Umbilical cord (tissue), 2 donors: ENCODE results near the gene MYCBP2. TPM values are rescaled to one million over a fixed set of nuclear protein-coding genes. Genes with fewer than 3 reads are reported as not detected.
"Not testable (repeated sequence)": the region's sequence is repeated elsewhere in the genome, so short reads cannot be mapped to it uniquely, and the experiment has no call there.

ENCODE experiments used
- DNase-seq: peaks from one replicate; pipeline ENCODE4 v3.0.0-alpha.2; 2015; ENCODE audit warnings: low spot score
- total RNA-seq: library from RNA; depleted of rRNA; stranded (reverse); fragments of >200 nt; gene quantifications from one replicate; pipeline ENCODE4 v1.2.3, GENCODE V29; 2014; ENCODE audit warnings: low replicate concordance; ENCODE audit not compliant: insufficient read depth

MYCBP2 gene
- total RNA-seq, 1 donor from 2014 or later = 42.9 TPM

DNA sequence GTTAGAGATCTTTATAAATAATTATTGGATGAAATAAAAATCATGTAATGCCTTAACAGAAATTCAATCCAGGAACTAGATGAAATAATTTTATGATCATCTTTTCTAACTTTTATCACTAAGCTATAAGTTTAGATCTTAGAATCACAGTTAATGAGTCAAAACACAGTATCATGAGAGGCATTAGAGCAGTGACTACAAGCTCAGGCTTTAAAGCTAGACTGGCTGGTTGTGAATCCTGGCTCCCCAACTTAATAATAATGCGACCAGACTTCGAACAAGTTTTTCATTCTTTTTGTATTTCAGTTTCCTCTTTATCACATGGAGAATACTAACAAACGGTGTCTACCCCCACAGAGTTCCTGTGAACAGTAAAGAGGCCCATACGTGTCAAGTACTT, 108.6 kb downstream of the MYCBP2 start:
- DNase-seq = no peak

- DNase-seq = no peak
Measured at GRCh38 chr13:77215543-77215942, 111.4 kb downstream of the MYCBP2 start.

- no peak for DNase-seq
Measured at GRCh38 chr13:77213644-77214043, 113.2 kb downstream of the MYCBP2 start.

DNA sequence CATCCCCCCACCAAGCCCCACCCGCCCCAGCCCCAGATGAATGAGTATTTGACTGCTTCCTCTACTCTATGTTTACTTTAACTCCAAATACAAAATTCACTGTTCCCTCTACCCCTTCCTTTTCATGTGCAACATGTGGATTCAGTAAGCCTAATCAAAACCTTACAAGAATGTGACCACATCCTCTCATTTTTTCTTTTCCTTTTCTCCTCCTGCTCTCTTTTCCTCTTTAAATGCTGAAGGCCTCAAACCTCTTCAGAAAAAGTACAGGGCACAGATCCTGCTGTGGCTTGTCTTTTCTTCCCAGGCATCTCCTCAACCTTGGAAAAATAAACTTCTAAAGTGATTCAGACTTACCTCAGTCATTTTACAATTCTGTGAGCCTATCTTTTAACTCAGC, 119.0 kb downstream of the MYCBP2 start:
- no peak for DNase-seq

DNA sequence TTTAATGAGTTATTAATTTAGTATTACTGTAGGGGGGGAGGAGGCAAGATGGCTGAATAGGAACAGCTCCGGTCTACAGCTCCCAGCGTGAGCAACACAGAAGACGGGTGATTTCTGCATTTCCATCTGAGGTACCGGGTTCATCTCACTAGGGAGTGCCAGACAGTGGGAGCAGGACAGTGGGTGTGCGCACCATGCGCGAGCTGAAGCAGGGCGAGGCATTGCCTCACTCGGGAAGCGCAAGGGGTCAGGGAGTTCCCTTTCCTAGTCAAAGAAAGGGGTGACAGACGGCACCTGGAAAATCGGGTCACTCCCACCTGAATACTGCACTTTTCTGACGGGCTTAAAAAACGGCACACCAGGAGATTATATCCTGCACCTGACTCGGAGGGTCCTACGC, 127.9 kb downstream of the MYCBP2 start:
- DNase-seq = not testable (repeated sequence)

DNA sequence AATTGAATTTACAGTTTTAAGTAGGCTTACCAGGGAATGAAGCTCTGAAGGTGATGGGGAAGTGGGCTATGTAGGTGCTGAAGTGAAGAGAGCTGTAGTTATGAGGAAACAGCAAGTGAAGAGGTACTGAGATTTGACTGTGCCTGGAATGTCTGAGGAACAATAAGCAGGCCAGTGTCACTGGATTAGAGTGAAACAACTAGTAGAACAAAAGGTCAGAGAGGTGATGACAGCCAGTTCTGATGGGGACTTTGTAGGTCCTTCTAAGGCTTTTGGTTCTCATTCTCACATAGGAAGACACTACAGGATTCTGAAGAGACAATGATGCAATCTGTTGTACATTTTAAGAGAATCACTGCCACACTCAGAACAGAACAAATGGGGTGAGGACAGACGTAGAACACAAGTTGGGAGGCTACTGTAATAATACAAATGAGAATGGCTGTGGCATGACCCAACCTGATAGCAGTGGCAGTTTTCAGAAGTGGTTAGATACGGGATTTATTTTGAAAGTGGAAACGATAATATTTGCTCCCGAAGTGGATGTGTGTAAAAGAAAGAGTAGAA, 130.8 kb downstream of the MYCBP2 start:
- no peak for DNase-seq

DNA sequence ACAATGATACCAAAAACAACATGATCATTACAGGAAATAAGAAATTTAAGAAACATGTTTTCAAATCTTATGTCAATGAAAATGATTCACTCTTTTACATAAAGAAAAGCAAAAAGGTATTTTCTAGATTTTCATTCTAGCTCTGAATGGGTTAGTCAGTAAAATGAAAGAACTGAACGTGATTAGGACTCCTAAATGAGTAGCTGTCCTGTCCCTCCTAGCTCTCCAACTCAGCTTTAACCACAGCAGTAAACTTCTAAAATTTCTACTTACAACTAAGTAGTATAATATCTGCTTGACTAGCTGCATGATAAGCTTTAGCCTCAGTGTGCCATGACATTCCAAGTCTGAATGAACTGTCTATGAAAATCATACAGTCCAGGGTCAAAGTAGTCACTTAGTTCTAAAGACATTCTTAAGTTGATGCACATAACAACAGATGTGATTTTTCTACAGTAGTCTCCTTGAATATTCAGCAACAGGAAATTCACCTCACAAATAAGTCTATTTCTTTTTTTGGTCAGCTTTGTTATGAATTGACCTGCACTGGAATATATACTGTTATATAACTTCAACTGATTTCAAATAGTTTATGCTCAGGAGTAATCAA, 136.4 kb downstream of the MYCBP2 start:
- no peak for DNase-seq

DNA sequence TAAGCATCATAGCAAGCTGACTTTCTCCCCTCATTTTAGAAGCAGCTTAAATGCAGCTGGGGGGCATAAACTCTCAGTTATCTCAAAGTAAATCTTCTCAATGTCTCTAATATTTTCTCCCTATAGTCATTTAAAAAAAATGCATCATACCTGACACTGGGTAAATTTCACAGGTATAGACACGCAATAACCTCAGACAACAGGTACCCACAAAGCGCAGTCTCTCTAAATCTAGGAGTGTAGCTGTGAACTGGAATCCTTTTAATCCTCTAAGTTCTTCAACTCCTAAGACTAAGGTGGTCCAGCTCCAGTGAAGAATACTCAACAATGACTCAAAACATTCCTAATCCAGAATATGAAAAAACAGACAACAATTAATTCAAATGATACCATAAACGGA, 141.2 kb downstream of the MYCBP2 start:
- peak; percentile 12 for DNase-seq

DNA sequence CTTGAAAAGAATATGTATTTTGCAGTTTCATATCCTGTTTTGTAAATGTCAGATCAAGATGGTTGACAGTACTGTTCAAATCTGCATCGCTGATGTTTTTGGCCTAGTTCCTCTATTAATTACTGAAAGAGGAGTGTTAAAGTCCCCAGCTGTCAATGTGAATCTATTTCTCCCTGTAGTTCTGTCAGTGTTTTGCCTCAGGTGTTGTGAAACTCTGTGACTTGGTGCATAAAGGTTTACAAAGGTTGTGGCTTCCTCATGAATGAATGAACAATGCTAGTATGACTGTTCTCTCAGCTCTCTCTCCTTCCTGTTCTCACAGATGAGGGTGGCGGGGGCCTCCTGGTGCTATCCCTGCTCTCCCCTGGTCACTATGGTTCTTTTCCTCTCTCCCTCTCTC, 142.4 kb downstream of the MYCBP2 start:
- no peak for DNase-seq

GRCh38 chr13:77180011-77180410, 146.9 kb downstream of the MYCBP2 start:
- no peak for DNase-seq

DNA sequence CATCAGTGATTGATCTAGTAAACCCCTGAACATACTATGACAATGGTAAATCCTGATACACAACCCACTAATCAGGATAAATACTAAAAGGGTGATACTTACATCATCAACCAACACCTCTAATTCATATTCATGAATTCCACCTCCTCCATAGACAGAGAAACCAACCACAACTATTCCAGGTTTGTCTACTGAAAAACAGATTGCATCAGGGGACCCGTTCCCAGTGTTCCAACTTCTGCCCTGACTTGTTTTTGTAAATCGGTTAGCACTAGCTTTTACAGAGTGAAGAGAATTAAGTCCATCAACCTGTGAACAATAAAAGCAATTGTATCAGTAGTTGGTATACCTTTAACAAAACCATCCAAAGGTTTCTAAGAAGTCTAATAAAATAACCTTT, 149.2 kb downstream of the MYCBP2 start:
- DNase-seq = no peak

DNA sequence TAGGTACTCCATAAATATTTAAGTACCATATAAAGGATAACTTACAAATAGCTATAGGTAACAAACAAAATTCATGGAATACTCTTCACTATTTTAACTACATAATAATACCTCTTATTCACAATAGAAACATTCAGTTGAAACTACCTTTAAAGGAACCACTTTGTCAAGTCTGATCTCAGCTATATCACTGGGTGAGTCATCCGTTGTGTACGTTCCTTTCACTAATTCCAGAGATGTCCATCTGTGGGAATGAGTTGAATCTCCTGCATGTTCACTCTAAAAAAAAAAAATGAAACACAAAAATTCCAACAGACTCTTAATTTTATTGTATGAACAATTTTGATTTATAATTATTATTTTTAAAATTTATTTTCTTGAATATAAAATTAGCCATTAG, 150.5 kb downstream of the MYCBP2 start:
- DNase-seq = no peak

GRCh38 chr13:77172650-77173049, 154.2 kb downstream of the MYCBP2 start:
- DNase-seq = no peak

GRCh38 chr13:77171451-77171850, 155.4 kb downstream of the MYCBP2 start:
- no peak for DNase-seq

DNA sequence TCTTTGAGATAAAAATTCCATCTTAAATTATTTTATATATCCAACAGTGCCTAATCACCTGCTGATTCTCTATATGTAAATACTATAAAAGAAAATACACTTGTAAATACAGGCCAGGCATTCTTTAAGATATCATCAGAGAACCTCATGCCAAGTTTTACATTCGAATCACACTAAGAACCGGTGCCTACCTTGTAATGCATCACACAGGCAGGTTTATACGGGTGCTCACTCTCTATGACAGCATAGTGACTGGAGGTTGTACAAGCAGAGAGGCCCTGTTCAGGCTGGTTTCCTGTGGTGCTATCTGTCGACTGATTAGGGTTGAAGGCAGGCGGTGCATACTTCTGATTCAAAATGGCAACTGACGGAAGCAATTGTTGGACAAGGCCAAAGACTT, 158.7 kb downstream of the MYCBP2 start:
- DNase-seq = no peak

GRCh38 chr13:77150651-77151050, 176.2 kb downstream of the MYCBP2 start:
- DNase-seq = no peak

DNA sequence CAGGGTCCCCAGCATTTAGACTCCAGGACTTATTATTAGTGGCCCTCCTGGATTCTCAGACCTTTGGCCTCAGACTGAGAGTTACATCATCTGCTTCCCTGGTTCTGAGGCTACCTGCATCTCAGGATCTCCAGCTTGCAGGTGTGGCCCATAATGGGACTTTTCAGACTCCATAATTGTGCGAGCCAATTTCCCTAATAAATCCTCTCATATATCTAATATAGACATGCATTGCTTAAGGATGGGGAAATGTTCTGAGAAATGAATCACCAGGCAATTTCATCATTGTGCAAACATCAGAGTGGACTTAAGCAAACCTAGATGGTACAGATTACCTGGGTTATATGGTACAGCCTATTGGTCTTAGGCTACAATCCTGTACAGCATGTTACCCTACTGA, 183.5 kb downstream of the MYCBP2 start:
- DNase-seq = no peak

- DNase-seq = no peak
Measured at GRCh38 chr13:77139306-77139705, 187.6 kb downstream of the MYCBP2 start.

- no peak for DNase-seq
Measured at GRCh38 chr13:77138813-77139212, 188.1 kb downstream of the MYCBP2 start.

DNA sequence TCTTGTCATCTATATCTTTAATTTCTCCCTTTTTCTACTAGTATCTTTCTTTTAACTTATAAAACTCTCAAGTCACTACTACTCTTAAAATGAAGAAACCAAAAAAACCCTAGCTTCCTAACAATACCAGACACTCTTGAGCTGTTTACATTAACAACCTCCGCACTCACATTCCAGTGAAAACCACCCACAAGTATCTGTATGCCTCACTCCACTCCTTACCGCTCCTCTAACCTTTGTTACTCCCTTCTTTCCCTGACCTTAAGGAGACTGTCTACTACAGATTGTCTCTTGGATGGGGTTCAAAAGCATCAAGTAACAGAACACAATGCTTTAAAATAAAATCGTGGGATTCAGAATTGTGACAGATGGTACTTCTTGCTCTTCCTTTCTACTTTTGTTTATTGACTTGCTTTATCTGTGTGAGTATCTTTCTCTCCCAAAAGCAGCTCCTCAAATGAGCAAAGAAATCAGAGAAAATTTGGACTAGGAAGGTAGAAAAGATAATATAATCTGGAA, 189.9 kb downstream of the MYCBP2 start:
- DNase-seq = no peak

- DNase-seq = no peak
Measured at GRCh38 chr13:77124423-77124822, 202.5 kb downstream of the MYCBP2 start.

DNA sequence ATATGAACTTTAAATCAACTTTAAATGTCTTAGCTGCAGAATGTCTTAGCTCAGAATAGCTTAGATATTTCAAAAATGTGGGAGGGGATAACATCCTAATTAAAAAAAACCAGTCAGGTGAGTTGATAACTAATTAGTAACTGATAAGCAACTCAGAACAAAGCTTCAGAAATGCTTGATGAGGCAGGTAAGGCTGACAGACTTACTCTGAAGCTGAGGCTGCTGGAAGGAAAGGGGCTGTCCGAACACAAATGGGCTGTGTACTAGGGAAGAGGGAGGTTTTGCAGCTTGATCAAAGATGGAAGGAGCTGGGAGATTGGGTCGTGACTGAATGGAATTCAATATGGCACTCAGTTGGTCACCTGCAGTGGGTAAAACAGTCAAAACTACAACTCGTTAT, 208.8 kb downstream of the MYCBP2 start:
- DNase-seq = no peak

- DNase-seq = no peak
Measured at GRCh38 chr13:77114271-77114670, 212.6 kb downstream of the MYCBP2 start.

- DNase-seq = no peak
Measured at GRCh38 chr13:77113496-77113895, 213.4 kb downstream of the MYCBP2 start.
